ENCODE measurements around the gene MYH1. TPM values are rescaled to one million over a fixed set of nuclear protein-coding genes. Genes with fewer than 3 reads are reported as not detected.

MYH1 gene
- total and polyA plus RNA-seq, 2 of the 13 experiments (the other 11 are each of a cell fraction or from before 2014, with no cell fraction given) = 0.01 TPM; not detected in 1

DNA sequence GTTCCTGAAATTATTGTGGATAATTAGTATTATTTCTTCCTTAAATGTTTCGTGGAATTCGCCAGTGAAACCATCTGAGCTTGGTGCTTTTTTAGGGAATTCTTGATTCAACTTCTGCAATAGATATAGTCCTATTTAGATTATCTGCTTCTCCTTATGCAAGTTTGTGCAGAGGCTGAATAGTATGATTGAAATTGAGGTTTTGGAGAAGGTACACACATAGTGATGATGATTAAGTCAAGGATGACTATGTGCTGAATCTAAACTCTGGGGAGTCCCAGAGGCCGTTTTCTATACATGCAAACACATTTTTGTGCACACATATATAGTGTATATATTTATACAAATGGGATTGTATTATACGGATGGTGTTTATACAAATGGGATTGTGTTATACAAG, 43.8 kb downstream of the MYH1 start:
- H3K36me3 ChIP-seq (replicated peaks in 1 of 2; ENCODE audit: control insufficient read depth in 1 of 2, insufficient read depth in 2 of 2, low read length in 2 of 2) = no peaks in the 10 kb centered on the region
- H3K79me2 ChIP-seq (ENCODE audit: insufficient read depth, low read length) = no peaks in the 10 kb centered on the region
- H3K4me3 ChIP-seq (replicated peaks in 1 of 3; ENCODE audit: insufficient read depth in 1 of 3, low read depth in 2 of 3, low read length in 3 of 3) = no peak overlapping the region
- H2AFZ ChIP-seq (ENCODE audit: low read length) = no peak overlapping the region
- intact Hi-C loops (cut with micrococcal nuclease; ENCODE audit: unreplicated experiment) (no loop called here), in situ Hi-C loops (cut with HindIII; ENCODE audit: extremely low pct_ligation_motif_present, low pct_unique_long_range_greater_than_20kb) (no loop called here)
- H3K4me2 ChIP-seq (ENCODE audit: low read depth, low read length) = no peak overlapping the region
- H3K27ac ChIP-seq (ENCODE audit: extremely low read length, insufficient read depth, low read length) = no peak overlapping the region
- no peak overlapping the region for H3K9ac ChIP-seq (ENCODE audit: insufficient read depth, low read depth, low read length)
- ChIA-PET POLR2A (no interaction called here), CTCF (ENCODE audit: low intra/inter-chr PET ratio, low total read pairs) (no interaction called here)
- FAIRE-seq = no peak
- DNase-seq (ENCODE audit: low spot score) = no peak
- no peaks in the 10 kb centered on the region; a peak in 1 of 5 replicates for H3K27me3 ChIP-seq (ENCODE audit: control insufficient read depth in 1 of 2, insufficient read depth in 2 of 2, low read length in 2 of 2)
- no peaks in the 10 kb centered on the region for H3K4me1 ChIP-seq (ENCODE audit: insufficient read depth, low read length)
- no peak for ATAC-seq
- TF ChIP-seq CBX5 (CRISPR knock-in tag; IDR thresholded peaks at IDR 0.05; ENCODE audit: borderline replicate concordance) (no peak), IRX3 (CRISPR knock-in tag; IDR thresholded peaks at IDR 0.05; ENCODE audit: borderline replicate concordance, low read depth) (no peak), ZNF326 (CRISPR knock-in tag; IDR thresholded peaks at IDR 0.05; ENCODE audit: borderline replicate concordance) (no peak)
- TF ChIP-seq, protein P1, sequence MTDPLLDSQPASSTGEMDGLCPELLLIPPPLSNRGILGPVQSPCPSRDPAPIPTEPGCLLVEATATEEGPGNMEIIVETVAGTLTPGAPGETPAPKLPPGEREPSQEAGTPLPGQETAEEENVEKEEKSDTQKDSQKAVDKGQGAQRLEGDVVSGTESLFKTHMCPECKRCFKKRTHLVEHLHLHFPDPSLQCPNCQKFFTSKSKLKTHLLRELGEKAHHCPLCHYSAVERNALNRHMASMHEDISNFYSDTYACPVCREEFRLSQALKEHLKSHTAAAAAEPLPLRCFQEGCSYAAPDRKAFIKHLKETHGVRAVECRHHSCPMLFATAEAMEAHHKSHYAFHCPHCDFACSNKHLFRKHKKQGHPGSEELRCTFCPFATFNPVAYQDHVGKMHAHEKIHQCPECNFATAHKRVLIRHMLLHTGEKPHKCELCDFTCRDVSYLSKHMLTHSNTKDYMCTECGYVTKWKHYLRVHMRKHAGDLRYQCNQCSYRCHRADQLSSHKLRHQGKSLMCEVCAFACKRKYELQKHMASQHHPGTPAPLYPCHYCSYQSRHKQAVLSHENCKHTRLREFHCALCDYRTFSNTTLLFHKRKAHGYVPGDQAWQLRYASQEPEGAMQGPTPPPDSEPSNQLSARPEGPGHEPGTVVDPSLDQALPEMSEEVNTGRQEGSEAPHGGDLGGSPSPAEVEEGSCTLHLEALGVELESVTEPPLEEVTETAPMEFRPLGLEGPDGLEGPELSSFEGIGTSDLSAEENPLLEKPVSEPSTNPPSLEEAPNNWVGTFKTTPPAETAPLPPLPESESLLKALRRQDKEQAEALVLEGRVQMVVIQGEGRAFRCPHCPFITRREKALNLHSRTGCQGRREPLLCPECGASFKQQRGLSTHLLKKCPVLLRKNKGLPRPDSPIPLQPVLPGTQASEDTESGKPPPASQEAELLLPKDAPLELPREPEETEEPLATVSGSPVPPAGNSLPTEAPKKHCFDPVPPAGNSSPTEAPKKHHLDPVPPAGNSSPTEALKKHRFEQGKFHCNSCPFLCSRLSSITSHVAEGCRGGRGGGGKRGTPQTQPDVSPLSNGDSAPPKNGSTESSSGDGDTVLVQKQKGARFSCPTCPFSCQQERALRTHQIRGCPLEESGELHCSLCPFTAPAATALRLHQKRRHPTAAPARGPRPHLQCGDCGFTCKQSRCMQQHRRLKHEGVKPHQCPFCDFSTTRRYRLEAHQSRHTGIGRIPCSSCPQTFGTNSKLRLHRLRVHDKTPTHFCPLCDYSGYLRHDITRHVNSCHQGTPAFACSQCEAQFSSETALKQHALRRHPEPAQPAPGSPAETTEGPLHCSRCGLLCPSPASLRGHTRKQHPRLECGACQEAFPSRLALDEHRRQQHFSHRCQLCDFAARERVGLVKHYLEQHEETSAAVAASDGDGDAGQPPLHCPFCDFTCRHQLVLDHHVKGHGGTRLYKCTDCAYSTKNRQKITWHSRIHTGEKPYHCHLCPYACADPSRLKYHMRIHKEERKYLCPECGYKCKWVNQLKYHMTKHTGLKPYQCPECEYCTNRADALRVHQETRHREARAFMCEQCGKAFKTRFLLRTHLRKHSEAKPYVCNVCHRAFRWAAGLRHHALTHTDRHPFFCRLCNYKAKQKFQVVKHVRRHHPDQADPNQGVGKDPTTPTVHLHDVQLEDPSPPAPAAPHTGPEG (CRISPR knock-in tag; IDR thresholded peaks at IDR 0.05) = no peak
- TF ChIP-seq, protein P2, sequence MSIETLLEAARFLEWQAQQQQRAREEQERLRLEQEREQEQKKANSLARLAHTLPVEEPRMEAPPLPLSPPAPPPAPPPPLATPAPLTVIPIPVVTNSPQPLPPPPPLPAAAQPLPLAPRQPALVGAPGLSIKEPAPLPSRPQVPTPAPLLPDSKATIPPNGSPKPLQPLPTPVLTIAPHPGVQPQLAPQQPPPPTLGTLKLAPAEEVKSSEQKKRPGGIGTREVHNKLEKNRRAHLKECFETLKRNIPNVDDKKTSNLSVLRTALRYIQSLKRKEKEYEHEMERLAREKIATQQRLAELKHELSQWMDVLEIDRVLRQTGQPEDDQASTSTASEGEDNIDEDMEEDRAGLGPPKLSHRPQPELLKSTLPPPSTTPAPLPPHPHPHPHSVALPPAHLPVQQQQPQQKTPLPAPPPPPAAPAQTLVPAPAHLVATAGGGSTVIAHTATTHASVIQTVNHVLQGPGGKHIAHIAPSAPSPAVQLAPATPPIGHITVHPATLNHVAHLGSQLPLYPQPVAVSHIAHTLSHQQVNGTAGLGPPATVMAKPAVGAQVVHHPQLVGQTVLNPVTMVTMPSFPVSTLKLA (IDR thresholded peaks at IDR 0.05) = no peak
- H4K20me1 ChIP-seq (ENCODE audit: insufficient read depth, low read length) = no peaks in the 10 kb centered on the region
- H3K9me3 ChIP-seq (ENCODE audit: low read length) = no peaks in the 10 kb centered on the region
- BruUV-seq (replicated peaks) = no TSS peak
- 17% methylated on average over 4 of the region's 4 CpGs for WGBS (ENCODE audit: low lambda C conversion rate)
